Fibroblast of lung (primary cell): ENCODE results near the gene CARD10. TPM values are rescaled to one million over a fixed set of nuclear protein-coding genes. Genes with fewer than 3 reads are reported as not detected.
A peak's percentile ranks its signal among the peaks of the same experiment; 100 is the strongest.

Source experiments
- DNase-seq, 2 donors: peaks; one replicate each; pipeline versions ENCODE4 v3.0.0 to v3.0.0-alpha.2; 2010; ENCODE audit warnings: low read depth in 2 of 2
- H2AFZ ChIP-seq: 2 replicates; pipeline ENCODE4 v1.5.1; 2012; ENCODE audit warnings: low read length, control low read depth, inconsistent platforms
- H3K27ac ChIP-seq: 2 replicates; pipeline ENCODE4 v1.5.1; 2011; ENCODE audit warnings: low read length, control low read depth; ENCODE audit not compliant: insufficient read depth
- H3K27me3 ChIP-seq: 2 replicates; pipeline ENCODE4 v1.5.1; 2011; ENCODE audit warnings: mild to moderate bottlenecking, low read length; ENCODE audit not compliant: control insufficient read depth, insufficient read depth
- H3K36me3 ChIP-seq: 2 replicates; pipeline ENCODE4 v1.5.1; 2011; ENCODE audit warnings: low read length; ENCODE audit not compliant: control insufficient read depth, insufficient read depth
- H3K4me1 ChIP-seq: 2 replicates; pipeline ENCODE4 v1.5.1; 2011; ENCODE audit warnings: low read length; ENCODE audit not compliant: control insufficient read depth, insufficient read depth; ENCODE audit errors: extremely low read depth
- H3K4me2 ChIP-seq: 2 replicates; pipeline ENCODE4 v1.5.1; 2011; ENCODE audit warnings: low read length, control low read depth; ENCODE audit not compliant: insufficient read depth; ENCODE audit errors: extremely low read depth
- H3K4me3 ChIP-seq, 4 experiments: fragments of 200-600 bp in 1 of 4; sonication (generic) in 1 of 4; replicated peaks in 1 of 4; 2 replicates each; pipeline ENCODE4 v1.5.1; 2011 to 2016; ENCODE audit warnings: low read length in 4 of 4, low read depth in 3 of 4, mild to moderate bottlenecking in 3 of 4, control low read depth in 2 of 4, inconsistent platforms in 1 of 4, mixed read lengths in 1 of 4; ENCODE audit not compliant: insufficient read depth in 1 of 4; ENCODE audit errors: control extremely low read depth in 1 of 4
- H3K79me2 ChIP-seq: 2 replicates; pipeline ENCODE4 v1.5.1; 2012; ENCODE audit warnings: mild to moderate bottlenecking, low read length, inconsistent platforms; ENCODE audit not compliant: control insufficient read depth, insufficient read depth
- H3K9ac ChIP-seq: 2 replicates; pipeline ENCODE4 v1.5.1; 2011; ENCODE audit warnings: mild to moderate bottlenecking, low read length, control low read depth; ENCODE audit not compliant: insufficient read depth
- H3K9me3 ChIP-seq: 2 replicates; pipeline ENCODE4 v1.5.1; 2012; ENCODE audit warnings: low read depth, low read length; ENCODE audit not compliant: control insufficient read depth, insufficient read depth
- H4K20me1 ChIP-seq: 2 replicates; pipeline ENCODE4 v1.5.1; 2011; ENCODE audit warnings: low read length; ENCODE audit not compliant: control insufficient read depth, insufficient read depth; ENCODE audit errors: extremely low read depth
- CTCF ChIP-seq, 2 donors: IDR thresholded peaks in 1 of 2; conservative IDR thresholded peaks in 1 of 2; 1 replicate in 1 of 2; 2 replicates in 1 of 2; pipeline ENCODE4 v1.5.1; 2011 to 2012; ENCODE audit warnings: low read length in 2 of 2, control low read depth in 1 of 2, inconsistent platforms in 1 of 2, low read depth in 1 of 2, mild to moderate bottlenecking in 1 of 2
- EZH2 ChIP-seq: IDR thresholded peaks from 2 replicates; pipeline ENCODE4 v1.5.1; 2012; ENCODE audit warnings: low read length, control low read depth, mild to moderate bottlenecking; ENCODE audit errors: missing control alignments
- polyA minus RNA-seq: library from RNA; depleted of rRNA, polyadenylated mRNA; stranded (reverse); fragments of >200 nt; gene quantifications from 2 replicates; pipeline ENCODE4 v1.2.3, GENCODE V29; 2011; ENCODE audit warnings: low replicate concordance
- polyA plus RNA-seq, 2 donors: library from polyadenylated mRNA; depleted of rRNA in 1 of 2; stranded (reverse) in 1 of 2; unstranded in 1 of 2; fragments of >200 nt; gene quantifications; 2 replicates each; pipeline ENCODE4 v1.2.1, GENCODE V29; 2011 to 2012; ENCODE audit warnings: missing spikeins in 1 of 2
- total RNA-seq: library from RNA; depleted of rRNA; stranded (reverse); fragments of >200 nt; gene quantifications from 2 replicates; pipeline ENCODE4 v1.2.1, GENCODE V29; 2014

Gene CARD10
- total RNA-seq (1.3 and 2.3 TPM in 2 replicates), polyA plus RNA-seq (1.6 and 2.7 TPM in 2 replicates), polyA minus RNA-seq (4.0 and 10.5 TPM in 2 replicates)
- 3.1 and 5.4 TPM in 2 replicates for polyA plus RNA-seq (2012)

- Histone ChIP-seq H3K36me3 (peaks cover 2% of the 10 kb centered on the region), H4K20me1 (no peaks in the 10 kb centered on the region), H3K79me2 (no peaks in the 10 kb centered on the region), H3K27me3 (no peaks in the 10 kb centered on the region), H3K4me3 (peak within 1 kb of the TSS; percentile 27 to 62 (median 56)), H2AFZ (peak within 1 kb of the TSS; percentile 75), H3K9me3 (no peaks in the 10 kb centered on the region), H3K9ac (peak within 1 kb of the TSS; percentile 57), H3K27ac (no peak within 1 kb of the TSS), H3K4me1 (peaks cover 4% of the 10 kb centered on the region), H3K4me2 (peak within 1 kb of the TSS; percentile 77)
- TF ChIP-seq EZH2 (no peak), CTCF (conservative IDR thresholded peaks at IDR 0.05 in 1 of 2, IDR thresholded peaks at IDR 0.05 in 1 of 2; ENCODE audit: low read depth in 1 of 2, low read length in 2 of 2) (no peak)
- DNase-seq, result peak in 1 of 2 donors; percentile 19
Observed at GRCh38 chr22:37519268-37520195, at the start of gene CARD10. CARD10 (minus strand) TSS chr22:37519415; CDS start chr22:37519200, 215 bp downstream.

DNA sequence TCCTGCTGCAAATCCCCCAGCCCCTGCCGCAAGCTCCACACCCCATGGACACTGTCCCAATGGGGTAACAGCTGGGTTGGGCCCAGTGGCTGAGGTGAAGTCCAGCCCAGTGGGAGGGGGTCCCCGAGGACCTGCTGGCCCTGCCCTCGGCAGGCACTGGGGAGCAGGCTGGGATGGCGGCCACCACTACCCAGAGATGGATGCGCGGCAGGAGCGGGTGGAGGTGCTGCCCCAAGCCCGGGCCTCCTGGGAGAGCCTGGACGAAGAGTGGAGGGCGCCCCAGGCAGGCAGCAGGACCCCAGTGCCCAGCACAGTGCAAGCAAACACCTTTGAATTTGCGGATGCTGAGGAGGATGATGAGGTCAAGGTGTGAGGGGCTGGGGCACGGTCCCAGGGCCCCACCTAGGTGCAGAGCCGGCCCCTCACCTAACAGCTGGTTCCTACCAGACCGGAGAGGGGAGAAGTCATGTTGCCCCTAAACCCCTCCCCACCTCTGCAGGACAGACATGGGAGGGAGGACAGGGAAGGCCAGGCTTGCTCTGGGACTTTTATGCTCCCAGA is 49.3 kb upstream of the CARD10 start:
- Histone ChIP-seq H4K20me1 (peaks cover 4% of the 10 kb centered on the region), H3K4me2 (no peak overlapping the region), H3K9me3 (no peaks in the 10 kb centered on the region), H3K9ac (no peak overlapping the region), H3K36me3 (peaks cover 26% of the 10 kb centered on the region), H3K79me2 (peaks cover 40% of the 10 kb centered on the region), H3K4me3 (no peak overlapping the region), H2AFZ (no peak overlapping the region), H3K27me3 (no peaks in the 10 kb centered on the region), H3K4me1 (peaks cover 14% of the 10 kb centered on the region), H3K27ac (no peak overlapping the region)
- TF ChIP-seq EZH2, result no peak
- TF ChIP-seq CTCF (conservative IDR thresholded peaks at IDR 0.05 in 1 of 2, IDR thresholded peaks at IDR 0.05 in 1 of 2; ENCODE audit: low read depth in 1 of 2, low read length in 2 of 2), result no peak
- DNase-seq, result no peak

DNA sequence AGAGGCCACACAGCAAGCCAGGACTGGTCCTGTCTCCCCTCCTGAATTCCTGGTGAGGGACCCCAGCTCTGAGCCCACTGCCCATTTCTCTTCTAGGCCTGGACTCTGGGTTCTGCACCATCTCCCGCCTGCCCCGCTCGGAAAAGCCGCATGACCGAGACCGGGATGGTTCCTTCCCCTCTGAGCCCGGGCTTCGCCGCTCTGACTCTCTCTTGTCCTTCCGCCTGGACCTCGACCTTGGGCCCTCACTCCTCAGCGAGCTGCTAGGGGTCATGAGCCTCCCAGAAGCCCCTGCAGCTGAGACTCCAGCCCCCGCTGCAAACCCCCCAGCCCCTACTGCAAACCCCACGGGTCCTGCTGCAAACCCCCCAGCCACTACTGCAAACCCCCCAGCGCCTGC is 48.8 kb upstream of the CARD10 start:
- Histone ChIP-seq H2AFZ (no peak overlapping the region), H3K36me3 (peaks cover 26% of the 10 kb centered on the region), H3K27me3 (no peaks in the 10 kb centered on the region), H3K9me3 (no peaks in the 10 kb centered on the region), H4K20me1 (peaks cover 4% of the 10 kb centered on the region), H3K4me3 (no peak overlapping the region), H3K4me2 (no peak overlapping the region), H3K79me2 (peaks cover 43% of the 10 kb centered on the region), H3K4me1 (peaks cover 16% of the 10 kb centered on the region), H3K9ac (no peak overlapping the region), H3K27ac (no peak overlapping the region)
- no peak for TF ChIP-seq CTCF (conservative IDR thresholded peaks at IDR 0.05 in 1 of 2, IDR thresholded peaks at IDR 0.05 in 1 of 2; ENCODE audit: low read depth in 1 of 2, low read length in 2 of 2)
- TF ChIP-seq EZH2, result no peak
- no peak for DNase-seq
